CD14-positive monocyte (primary cell): ENCODE data around the gene CYP2W1. TPM values are rescaled to one million over a fixed set of nuclear protein-coding genes. Genes with fewer than 3 reads are reported as not detected.

Source experiments
- polyA plus RNA-seq, 3 donors: library from polyadenylated mRNA; depleted of rRNA in 1 of 3; unstranded in 2 of 3; stranded (reverse) in 1 of 3; fragments of 300-500 nt in 2 of 3; fragments of >200 nt in 1 of 3; fragmentation: Illumina TruSeq in 2 of 3; gene quantifications; 1 replicate in 2 of 3; 2 replicates in 1 of 3; pipeline ENCODE4 v1.2.3, GENCODE V29; 2012 to 2021
- small RNA-seq: library from RNA; depleted of rRNA; stranded (forward); fragments of <200 nt; gene quantifications from one replicate; pipeline ENCODE3, GENCODE V24; 2012; ENCODE audit warnings: low read depth; ENCODE audit not compliant: insufficient read length

Gene CYP2W1
- polyA plus RNA-seq, 3 donors = not detected

Small RNA genes lying within 50 kb of the gene (small RNA-seq; reads per million reads assigned to genes)
- 55.0 reads per million, percentile 94 among the genes with 10 or more reads in this experiment for gene MIR339

Other genes starting within 250 kb of the CYP2W1 start
- 100 to 1,000 TPM in 1 of 3 donors, 10 to 100 TPM in 2; 44.2 to 154 (median 51.5) TPM for gene SUN1, start 150.7 kb upstream of the CYP2W1 start, polyA plus RNA-seq
- 10 to 100 TPM; 20.1 to 36.8 (median 25.5) TPM for gene GET4, start 106.6 kb upstream of the CYP2W1 start, polyA plus RNA-seq
- 100 to 1,000 TPM in 1 of 3 donors, 10 to 100 TPM in 2; 49.1 to 117 (median 72.2) TPM for gene ADAP1, start 28.5 kb upstream of the CYP2W1 start, polyA plus RNA-seq
- 10 to 100 TPM in 1 of 3 donors, 1 to 10 TPM in 2; 7.4 to 15.0 (median 7.6) TPM for gene COX19, start 7.6 kb upstream of the CYP2W1 start, polyA plus RNA-seq
- under 1 TPM; 0.48 to 0.92 (median 0.48) TPM for gene GPR146, start 61.4 kb downstream of the CYP2W1 start, polyA plus RNA-seq
- 1 to 10 TPM in 2 of 3 donors, under 1 TPM in 1; 0.35 to 10.0 (median 4.1) TPM for gene GPER1, start 104.9 kb downstream of the CYP2W1 start, polyA plus RNA-seq
- gene ZFAND2A, start 177.0 kb downstream of the CYP2W1 start, polyA plus RNA-seq = 100 to 1,000 TPM in 1 of 3 donors, 10 to 100 TPM in 2; 30.6 to 126 (median 35.1) TPM
- gene UNCX, start 249.7 kb downstream of the CYP2W1 start, polyA plus RNA-seq = not detected